SK-N-SH (cell line): ENCODE data around the gene VLDLR. TPM values are rescaled to one million over a fixed set of nuclear protein-coding genes. Genes with fewer than 3 reads are reported as not detected.
"Not testable (repeated sequence)": the region's sequence is repeated elsewhere in the genome, so short reads cannot be mapped to it uniquely, and the experiment has no call there.

Experiments
- CTCF ChIA-PET: fragments of 300-600, 350-600 bp; formaldehyde crosslinking; extraction: SDS; loops from one replicate; lab custom pipeline; 2021; lab: Yijun Ruan, JAX
- POLR2A ChIA-PET: fragments of 350-600 bp; sonication (Branson Sonifier 250); formaldehyde crosslinking; extraction: SDS; loops from one replicate; lab custom pipeline; 2020; ENCODE audit warnings: antibody characterized with exemption, inconsistent platforms; lab: Yijun Ruan, JAX
- DNase-seq: peaks from one replicate; pipeline ENCODE4 v3.0.0; 2012
- H2AFZ ChIP-seq: fragments of 200-600 bp; sonication (generic); 2 replicates; pipeline ENCODE4 v1.8.1; 2016; ENCODE audit warnings: antibody characterized with exemption, mild to moderate bottlenecking, low read depth
- H3F3A ChIP-seq: fragments of 200-600 bp; sonication (generic); replicated peaks from 2 replicates; pipeline ENCODE3; 2016; ENCODE audit warnings: antibody characterized with exemption, mild to moderate bottlenecking; ENCODE audit not compliant: insufficient read depth
- H3K27ac ChIP-seq, 2 experiments: fragments of 200-500 bp in 1 of 2; fragments of 200-600 bp in 1 of 2; sonication (Bioruptor generic) in 1 of 2; sonication (generic), shearing (Covaris generic) in 1 of 2; 2 replicates each; pipeline versions ENCODE4 v1.5.1 to v1.6.1; 2014 to 2016; ENCODE audit warnings: low read depth in 2 of 2, inconsistent platforms in 1 of 2, low read length in 1 of 2, mild to moderate bottlenecking in 1 of 2, mixed read lengths in 1 of 2
- H3K27me3 ChIP-seq: fragments of 200-600 bp; sonication (generic), shearing (Covaris generic); 2 replicates; pipeline ENCODE4 v1.6.1; 2016; ENCODE audit warnings: mixed run types; ENCODE audit not compliant: insufficient read depth
- H3K36me3 ChIP-seq, 2 experiments: fragments of 200-500 bp in 1 of 2; fragments of 200-600 bp in 1 of 2; sonication (Bioruptor generic) in 1 of 2; sonication (generic) in 1 of 2; replicated peaks in 1 of 2; 2 replicates each; pipeline versions ENCODE3 to v1.5.1; 2014 to 2016; ENCODE audit warnings: low read length in 1 of 2, mild to moderate bottlenecking in 1 of 2; ENCODE audit not compliant: insufficient read depth in 2 of 2, control insufficient read depth in 1 of 2
- H3K4me1 ChIP-seq, 2 experiments: fragments of 200-500 bp in 1 of 2; fragments of 200-600 bp in 1 of 2; sonication (Bioruptor generic) in 1 of 2; sonication (generic), shearing (Covaris generic) in 1 of 2; 2 replicates each; pipeline versions ENCODE4 v1.5.1 to v1.6.1; 2014 to 2016; ENCODE audit warnings: low read depth in 1 of 2, low read length in 1 of 2, mixed run types in 1 of 2; ENCODE audit not compliant: insufficient read depth in 2 of 2, control insufficient read depth in 1 of 2
- H3K4me2 ChIP-seq: fragments of 200-600 bp; sonication (generic), shearing (Covaris generic); 2 replicates; pipeline ENCODE4 v1.6.1; 2017; ENCODE audit warnings: mixed run types
- H3K4me3 ChIP-seq, 2 experiments: fragments of 200-500 bp in 1 of 2; fragments of 200-600 bp in 1 of 2; sonication (Bioruptor generic) in 1 of 2; sonication (generic), shearing (Covaris generic) in 1 of 2; 2 replicates each; pipeline versions ENCODE4 v1.5.1 to v1.8.1; 2014 to 2016; ENCODE audit warnings: low read depth in 2 of 2, inconsistent platforms in 1 of 2, low read length in 1 of 2, mild to moderate bottlenecking in 1 of 2, mixed read lengths in 1 of 2, moderate library complexity in 1 of 2
- H3K79me2 ChIP-seq: fragments of 200-600 bp; sonication (generic); 2 replicates; pipeline ENCODE4 v1.8.1; 2017; ENCODE audit warnings: mild to moderate bottlenecking; ENCODE audit not compliant: insufficient read depth
- H3K9ac ChIP-seq: fragments of 200-600 bp; sonication (generic); 2 replicates; pipeline ENCODE4 v1.6.1; 2017; ENCODE audit warnings: mixed run types
- H3K9me2 ChIP-seq: fragments of 200-600 bp; sonication (generic); 2 replicates; pipeline ENCODE4 v1.6.1; 2017; ENCODE audit warnings: mixed run types
- H3K9me3 ChIP-seq: fragments of 200-600 bp; sonication (generic); 2 replicates; pipeline ENCODE4 v1.6.1; 2017; ENCODE audit warnings: mixed run types, mild to moderate bottlenecking, moderate library complexity
- H4K20me1 ChIP-seq: fragments of 200-600 bp; sonication (generic); 2 replicates; pipeline ENCODE4 v1.6.1; 2017; ENCODE audit warnings: mild to moderate bottlenecking, mixed run types; ENCODE audit not compliant: insufficient read depth
- CHD2 ChIP-seq: fragments of 150-350 bp; IDR thresholded peaks from 2 replicates; pipeline ENCODE4 v1.6.1; 2018; ENCODE audit warnings: low read length; ENCODE audit not compliant: partially characterized antibody
- ELF1 ChIP-seq: IDR thresholded peaks from 2 replicates; pipeline ENCODE4 v1.4.0; 2012
- EP300 ChIP-seq, 2 experiments: IDR thresholded peaks; 2 replicates each; pipeline versions ENCODE4 v1.4.0 to v1.6.1; 2012; ENCODE audit warnings: borderline replicate concordance in 1 of 2, low read depth in 1 of 2, low read length in 1 of 2
- GABPA ChIP-seq: IDR thresholded peaks from 2 replicates; pipeline ENCODE4 v1.4.0; 2012; ENCODE audit warnings: low read depth, mild to moderate bottlenecking
- JUND ChIP-seq: IDR thresholded peaks from 2 replicates; pipeline ENCODE4 v1.4.0; 2012
- MEF2A ChIP-seq: IDR thresholded peaks from 2 replicates; pipeline ENCODE4 v1.4.0; 2012; ENCODE audit warnings: low read depth, borderline replicate concordance
- MXI1 ChIP-seq: IDR thresholded peaks from 2 replicates; pipeline ENCODE4 v1.6.1; 2012; ENCODE audit warnings: mild to moderate bottlenecking, low read depth, low read length, improper control_type of control experiment
- NRF1 ChIP-seq: IDR thresholded peaks from 2 replicates; pipeline ENCODE4 v1.6.1; 2012; ENCODE audit warnings: low read depth, mild to moderate bottlenecking, low read length
- RAD21 ChIP-seq: IDR thresholded peaks from 2 replicates; pipeline ENCODE4 v1.6.1; 2012; ENCODE audit warnings: mild to moderate bottlenecking, low read length
- RCOR1 ChIP-seq: fragments of 150-350 bp; IDR thresholded peaks from 2 replicates; pipeline ENCODE4 v1.6.1; 2017; ENCODE audit warnings: antibody characterized with exemption, low read length
- SMC3 ChIP-seq: IDR thresholded peaks from 2 replicates; pipeline ENCODE4 v1.6.1; 2012; ENCODE audit warnings: low read depth, low read length, improper control_type of control experiment
- WGBS: methylation state at CpG from one replicate; pipeline ENCODE4 v1.1.6; 2017; ENCODE audit warnings: low lambda C conversion rate; 5-methylcytosine and 5-hydroxymethylcytosine counted together
- polyA plus RNA-seq, 3 experiments: library from polyadenylated mRNA; depleted of rRNA; stranded (reverse); fragments of >200 nt; gene quantifications; 2 replicates each; pipeline ENCODE4 v1.2.3, GENCODE V29; 2012
- TF ChIP-seq, protein P1 (sequence below): IDR thresholded peaks from 2 replicates; pipeline ENCODE4 v1.6.1; 2012; ENCODE audit warnings: mild to moderate bottlenecking, low read depth, low read length, moderate library complexity
- TF ChIP-seq, protein P2 (sequence below): fragments of 150-350 bp; IDR thresholded peaks from 2 replicates; pipeline ENCODE4 v1.6.1; 2017; ENCODE audit warnings: antibody characterized with exemption, low read length, low read depth, borderline replicate concordance

The VLDLR gene
- polyA plus RNA-seq, 1 of the 3 experiments (the other 2 are of a cell fraction): 9.2 TPM

DNA sequence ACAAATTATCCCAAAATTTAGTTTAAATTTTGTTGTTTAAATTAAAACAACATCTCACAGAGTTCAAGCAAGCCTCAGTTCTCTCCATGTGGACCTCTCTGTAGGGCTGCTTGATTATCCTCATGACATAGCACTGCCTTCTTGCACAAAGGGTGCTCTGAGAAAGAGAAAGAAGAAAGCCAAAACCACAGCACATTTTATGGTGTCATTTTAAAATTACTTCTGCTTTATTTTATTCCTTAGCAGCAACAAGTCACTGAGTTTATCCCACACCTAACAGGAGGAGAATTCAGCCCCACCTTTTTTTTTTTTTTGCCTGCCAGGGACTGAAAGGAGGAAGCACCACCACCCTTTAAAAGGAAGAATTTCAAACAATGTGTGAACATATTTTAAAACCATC is 82.9 kb downstream of the VLDLR start:
- H3K4me2 ChIP-seq: no peak overlapping the region
- H3K9ac ChIP-seq: no peak overlapping the region
- no peak for TF ChIP-seq SMC3
- no peak for TF ChIP-seq MEF2A
- TF ChIP-seq ELF1: no peak
- no peak for TF ChIP-seq RCOR1
- TF ChIP-seq, protein P1, sequence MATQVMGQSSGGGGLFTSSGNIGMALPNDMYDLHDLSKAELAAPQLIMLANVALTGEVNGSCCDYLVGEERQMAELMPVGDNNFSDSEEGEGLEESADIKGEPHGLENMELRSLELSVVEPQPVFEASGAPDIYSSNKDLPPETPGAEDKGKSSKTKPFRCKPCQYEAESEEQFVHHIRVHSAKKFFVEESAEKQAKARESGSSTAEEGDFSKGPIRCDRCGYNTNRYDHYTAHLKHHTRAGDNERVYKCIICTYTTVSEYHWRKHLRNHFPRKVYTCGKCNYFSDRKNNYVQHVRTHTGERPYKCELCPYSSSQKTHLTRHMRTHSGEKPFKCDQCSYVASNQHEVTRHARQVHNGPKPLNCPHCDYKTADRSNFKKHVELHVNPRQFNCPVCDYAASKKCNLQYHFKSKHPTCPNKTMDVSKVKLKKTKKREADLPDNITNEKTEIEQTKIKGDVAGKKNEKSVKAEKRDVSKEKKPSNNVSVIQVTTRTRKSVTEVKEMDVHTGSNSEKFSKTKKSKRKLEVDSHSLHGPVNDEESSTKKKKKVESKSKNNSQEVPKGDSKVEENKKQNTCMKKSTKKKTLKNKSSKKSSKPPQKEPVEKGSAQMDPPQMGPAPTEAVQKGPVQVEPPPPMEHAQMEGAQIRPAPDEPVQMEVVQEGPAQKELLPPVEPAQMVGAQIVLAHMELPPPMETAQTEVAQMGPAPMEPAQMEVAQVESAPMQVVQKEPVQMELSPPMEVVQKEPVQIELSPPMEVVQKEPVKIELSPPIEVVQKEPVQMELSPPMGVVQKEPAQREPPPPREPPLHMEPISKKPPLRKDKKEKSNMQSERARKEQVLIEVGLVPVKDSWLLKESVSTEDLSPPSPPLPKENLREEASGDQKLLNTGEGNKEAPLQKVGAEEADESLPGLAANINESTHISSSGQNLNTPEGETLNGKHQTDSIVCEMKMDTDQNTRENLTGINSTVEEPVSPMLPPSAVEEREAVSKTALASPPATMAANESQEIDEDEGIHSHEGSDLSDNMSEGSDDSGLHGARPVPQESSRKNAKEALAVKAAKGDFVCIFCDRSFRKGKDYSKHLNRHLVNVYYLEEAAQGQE: no peak
- no peak for TF ChIP-seq RAD21
- no peak for TF ChIP-seq NRF1
- TF ChIP-seq, protein P2, sequence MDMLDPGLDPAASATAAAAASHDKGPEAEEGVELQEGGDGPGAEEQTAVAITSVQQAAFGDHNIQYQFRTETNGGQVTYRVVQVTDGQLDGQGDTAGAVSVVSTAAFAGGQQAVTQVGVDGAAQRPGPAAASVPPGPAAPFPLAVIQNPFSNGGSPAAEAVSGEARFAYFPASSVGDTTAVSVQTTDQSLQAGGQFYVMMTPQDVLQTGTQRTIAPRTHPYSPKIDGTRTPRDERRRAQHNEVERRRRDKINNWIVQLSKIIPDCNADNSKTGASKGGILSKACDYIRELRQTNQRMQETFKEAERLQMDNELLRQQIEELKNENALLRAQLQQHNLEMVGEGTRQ: no peak
- TF ChIP-seq MXI1: no peak
- no peak for TF ChIP-seq JUND
- no peak for TF ChIP-seq EP300 (IDR thresholded peaks at IDR 0.05; ENCODE audit: borderline replicate concordance in 1 of 2, low read depth in 1 of 2, low read length in 1 of 2)
- no peak for TF ChIP-seq CHD2
- no peak for TF ChIP-seq GABPA
- CTCF ChIA-PET: no interaction called here
- peaks cover 0 to 4% of the 10 kb centered on the region in 2 experiments; a peak in 2 of 4 replicates for H3K4me1 ChIP-seq
- H3K79me2 ChIP-seq: no peaks in the 10 kb centered on the region
- DNase-seq: no peak
- POLR2A ChIA-PET: no interaction called here
- no peaks in the 10 kb centered on the region for H3K27me3 ChIP-seq
- H3K27ac ChIP-seq: no peak overlapping the region
- no peak overlapping the region for H3K4me3 ChIP-seq
- H4K20me1 ChIP-seq: no peaks in the 10 kb centered on the region
- no peaks in the 10 kb centered on the region for H3K36me3 ChIP-seq
- H3F3A ChIP-seq: no peaks in the 10 kb centered on the region
- H3K9me3 ChIP-seq: no peaks in the 10 kb centered on the region
- H2AFZ ChIP-seq: no peak overlapping the region
- no peaks in the 10 kb centered on the region for H3K9me2 ChIP-seq

DNA sequence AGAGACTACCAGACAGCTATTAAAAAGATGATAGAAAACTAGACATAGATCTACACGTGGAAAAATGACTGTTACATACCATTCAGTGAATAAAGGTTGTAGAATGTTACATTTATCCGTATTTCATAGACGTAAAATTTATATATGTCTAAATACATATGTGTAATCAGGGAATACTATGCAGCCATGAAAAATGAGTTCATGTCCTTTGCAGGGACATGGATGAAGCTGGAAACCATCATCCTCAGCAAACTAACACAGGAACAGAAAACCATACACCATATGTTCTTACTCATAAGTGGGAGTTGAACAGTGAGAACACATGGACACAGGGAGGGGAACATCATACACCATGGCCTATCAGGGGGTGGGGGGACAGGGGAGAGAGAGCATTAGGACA is 85.7 kb downstream of the VLDLR start:
- H3K9me2 ChIP-seq, DNase-seq, H3F3A ChIP-seq, H3K27ac ChIP-seq, CTCF ChIA-PET, H3K4me3 ChIP-seq, H2AFZ ChIP-seq, H3K4me1 ChIP-seq, H4K20me1 ChIP-seq, POLR2A ChIA-PET, H3K36me3 ChIP-seq, H3K4me2 ChIP-seq, H3K9me3 ChIP-seq, H3K27me3 ChIP-seq, H3K9ac ChIP-seq, H3K79me2 ChIP-seq: not testable (repeated sequence)
- WGBS: 71% methylated on average over 3 of the region's 3 CpGs

Other genes starting within 250 kb of the VLDLR start
- gene KCNV2, start 95.7 kb downstream of the VLDLR start, polyA plus RNA-seq (2012; rRNA removed): not detected in 2 replicates
- 33.0 and 40.8 TPM in 2 replicates for gene PUM3, start 222.3 kb downstream of the VLDLR start, polyA plus RNA-seq (2012; rRNA removed)